ENCODE measurements around the gene SMIM35.
"Not testable (repeated sequence)": the region's sequence is repeated elsewhere in the genome, so short reads cannot be mapped to it uniquely, and the experiment has no call there.

The SMIM35 gene

GRCh38 chr11:118081241-118081958 is 5.4 kb downstream of the SMIM35 start:
- DNase-seq (ENCODE audit: low read depth, low spot score): no peak

- DNase-seq (ENCODE audit: low read depth, low spot score): no peak
Observed at GRCh38 chr11:118080296-118080695, 6.5 kb downstream of the SMIM35 start.

GRCh38 chr11:118079491-118079890 is 7.3 kb downstream of the SMIM35 start:
- no peak for DNase-seq (ENCODE audit: low read depth, low spot score)

GRCh38 chr11:118078911-118079411 is 7.8 kb downstream of the SMIM35 start:
- DNase-seq (ENCODE audit: low read depth, low spot score): no peak

- DNase-seq (ENCODE audit: low read depth, low spot score): no peak
Observed at GRCh38 chr11:118076754-118077281, 9.9 kb downstream of the SMIM35 start, which contains the start of gene TMPRSS4. Gene TMPRSS4, plus strand, starts transcription at chr11:118077078. Its CDS starts 225 bp downstream, at chr11:118077303.

- no peak for DNase-seq (ENCODE audit: low read depth, low spot score)
Observed at GRCh38 chr11:118074785-118075184, 12.0 kb downstream of the SMIM35 start.

- no peak for DNase-seq (ENCODE audit: low read depth, low spot score)
Observed at GRCh38 chr11:118074091-118074685, 12.6 kb downstream of the SMIM35 start.

GRCh38 chr11:118073554-118073953 is 13.2 kb downstream of the SMIM35 start:
- DNase-seq (ENCODE audit: low read depth, low spot score): no peak

- no peak for DNase-seq (ENCODE audit: low read depth, low spot score)
Observed at GRCh38 chr11:118071416-118072030, 15.2 kb downstream of the SMIM35 start.

GRCh38 chr11:118068945-118069612 is 17.7 kb downstream of the SMIM35 start:
- no peak for DNase-seq (ENCODE audit: low read depth, low spot score)

GRCh38 chr11:118068206-118068944 is 18.4 kb downstream of the SMIM35 start:
- no peak for DNase-seq (ENCODE audit: low read depth, low spot score)

GRCh38 chr11:118067006-118067405 is 19.8 kb downstream of the SMIM35 start:
- no peak for DNase-seq (ENCODE audit: low read depth, low spot score)

- DNase-seq (ENCODE audit: low read depth, low spot score): no peak
Observed at GRCh38 chr11:118065384-118065783, 21.4 kb downstream of the SMIM35 start.

- no peak for DNase-seq (ENCODE audit: low read depth, low spot score)
Observed at GRCh38 chr11:118064956-118065355, 21.8 kb downstream of the SMIM35 start.

- not testable (repeated sequence) for DNase-seq (ENCODE audit: low read depth, low spot score)
Observed at GRCh38 chr11:118062631-118063030, 24.1 kb downstream of the SMIM35 start.

GRCh38 chr11:118062181-118062580 is 24.6 kb downstream of the SMIM35 start:
- not testable (repeated sequence) for DNase-seq (ENCODE audit: low read depth, low spot score)

- no peak for DNase-seq (ENCODE audit: low read depth, low spot score)
Observed at GRCh38 chr11:118061586-118062125, 25.1 kb downstream of the SMIM35 start.

- no peak for DNase-seq (ENCODE audit: low read depth, low spot score)
Observed at GRCh38 chr11:118060869-118061268, 25.9 kb downstream of the SMIM35 start.

GRCh38 chr11:118060081-118060661 is 26.6 kb downstream of the SMIM35 start:
- DNase-seq (ENCODE audit: low read depth, low spot score): no peak

GRCh38 chr11:118059246-118059940 is 27.4 kb downstream of the SMIM35 start:
- DNase-seq (ENCODE audit: low read depth, low spot score): no peak
